ENCODE data around the gene TBRG4. TPM values are rescaled to one million over a fixed set of nuclear protein-coding genes. Genes with fewer than 3 reads are reported as not detected.

TBRG4 gene
- polyA plus RNA-seq, 4 donors, result 51.0 to 61.1 (median 53.7) TPM

- no peak for DNase-seq (ENCODE audit: low read depth in 4 of 4, low spot score in 2 of 4)
Observed at GRCh38 chr7:45061352-45061751, 50.1 kb downstream of the TBRG4 start.

DNA sequence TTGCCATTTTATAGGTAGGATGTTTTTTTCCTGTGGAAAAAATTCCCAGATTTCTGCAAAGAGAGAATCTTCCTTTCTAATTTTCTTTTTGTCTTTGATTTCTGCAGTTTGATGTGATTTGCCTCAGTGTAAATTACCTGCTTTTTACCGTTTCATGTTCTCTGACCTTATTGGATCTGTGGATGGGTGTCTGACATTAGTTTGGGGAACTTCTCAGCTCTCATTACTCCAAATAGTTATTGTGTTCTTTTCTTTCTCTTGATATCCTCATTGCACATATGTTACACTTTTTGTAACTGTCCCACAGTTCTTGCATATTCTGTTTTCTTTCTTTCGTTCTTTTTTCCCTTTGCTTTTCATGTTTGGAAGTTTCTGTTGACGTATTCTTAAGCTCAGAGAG is 51.2 kb downstream of the TBRG4 start:
- DNase-seq (ENCODE audit: low read depth in 4 of 4, low spot score in 2 of 4), result no peak

DNA sequence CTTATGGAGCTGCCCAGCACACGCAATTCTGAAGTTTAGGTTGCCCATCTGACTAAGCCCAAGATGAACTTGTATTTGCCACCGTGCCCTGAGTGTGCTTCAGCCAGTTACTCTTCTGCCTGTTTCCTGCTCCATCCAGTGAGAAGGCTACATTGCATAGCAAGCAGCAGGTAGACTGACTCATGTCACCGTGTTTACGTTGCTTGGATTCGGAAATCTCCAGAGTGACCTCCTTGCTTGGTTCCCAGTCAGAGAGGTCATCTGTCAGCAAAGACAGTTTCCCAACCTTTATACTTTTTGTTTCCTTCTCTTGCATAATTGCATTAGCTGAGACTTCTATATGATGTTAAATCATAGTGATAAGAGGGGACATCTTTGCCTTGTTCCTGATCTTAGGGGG is 53.6 kb downstream of the TBRG4 start:
- no peak for DNase-seq (ENCODE audit: low read depth in 4 of 4, low spot score in 2 of 4)

- no peak for DNase-seq (ENCODE audit: low read depth in 4 of 4, low spot score in 2 of 4)
Observed at GRCh38 chr7:45055594-45056219, 55.8 kb downstream of the TBRG4 start.

DNA sequence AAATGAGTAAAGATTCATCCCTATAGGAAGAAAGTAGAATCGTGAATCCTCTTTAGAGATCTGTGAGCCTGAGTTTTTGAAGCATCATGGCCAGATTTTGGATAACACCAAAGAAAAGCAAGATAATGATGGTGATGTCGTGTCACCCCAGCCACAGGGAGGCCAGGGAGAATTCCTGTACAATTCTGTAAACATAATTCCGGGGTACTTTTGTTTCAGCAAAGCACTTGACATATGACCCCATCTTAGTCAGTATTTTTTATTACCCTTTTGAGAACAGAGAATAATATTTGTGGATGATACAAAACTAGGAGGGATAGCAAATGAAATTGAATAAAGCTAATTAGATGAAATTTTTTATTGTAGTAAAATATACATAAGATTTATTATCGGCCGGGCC is 56.5 kb downstream of the TBRG4 start:
- no peak for DNase-seq (ENCODE audit: low read depth in 4 of 4, low spot score in 2 of 4)

DNA sequence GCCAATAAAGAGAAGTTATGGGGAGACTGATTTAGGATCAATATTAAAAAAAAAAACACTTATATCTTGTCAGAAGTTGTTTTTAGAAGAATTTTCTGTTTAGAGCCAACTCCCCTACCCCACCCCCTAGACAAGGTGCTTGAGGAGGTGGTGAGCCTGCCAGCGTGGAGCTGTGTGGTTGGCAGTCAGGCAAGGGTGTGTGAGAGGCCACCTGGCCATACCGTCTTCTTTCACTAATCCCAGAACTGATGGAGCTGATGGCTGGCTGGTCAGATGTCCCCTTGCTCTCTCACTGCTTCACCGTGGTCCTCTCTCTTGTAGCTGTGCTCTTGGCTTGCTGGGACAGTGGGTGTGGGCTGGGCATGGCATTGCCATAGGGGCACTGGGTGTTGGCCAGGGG is 57.1 kb downstream of the TBRG4 start:
- no peak for DNase-seq (ENCODE audit: low read depth in 4 of 4, low spot score in 2 of 4)

DNA sequence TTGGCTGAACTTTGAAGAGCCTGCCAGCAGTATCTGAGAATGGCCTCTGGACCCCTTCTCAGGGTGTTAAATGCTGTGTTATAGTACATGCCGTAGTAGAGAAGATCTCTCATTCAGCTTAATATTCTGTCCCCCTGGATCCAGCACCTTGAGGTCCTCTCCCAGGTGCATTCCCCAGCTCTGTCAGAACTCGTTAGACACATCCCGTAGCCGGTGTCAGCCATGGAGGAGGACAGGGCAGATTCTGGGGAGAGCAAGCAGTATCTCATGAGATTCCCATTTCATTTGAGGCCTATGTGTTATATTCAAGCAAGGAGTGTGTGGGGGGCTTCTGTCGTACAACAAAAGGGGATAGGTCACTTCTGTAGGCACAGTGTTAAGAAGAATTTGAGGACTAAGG is 57.6 kb downstream of the TBRG4 start:
- no peak for DNase-seq (ENCODE audit: low read depth in 4 of 4, low spot score in 2 of 4)

GRCh38 chr7:45053401-45053800 is 58.1 kb downstream of the TBRG4 start:
- DNase-seq (ENCODE audit: low read depth in 4 of 4, low spot score in 2 of 4), result no peak

DNA sequence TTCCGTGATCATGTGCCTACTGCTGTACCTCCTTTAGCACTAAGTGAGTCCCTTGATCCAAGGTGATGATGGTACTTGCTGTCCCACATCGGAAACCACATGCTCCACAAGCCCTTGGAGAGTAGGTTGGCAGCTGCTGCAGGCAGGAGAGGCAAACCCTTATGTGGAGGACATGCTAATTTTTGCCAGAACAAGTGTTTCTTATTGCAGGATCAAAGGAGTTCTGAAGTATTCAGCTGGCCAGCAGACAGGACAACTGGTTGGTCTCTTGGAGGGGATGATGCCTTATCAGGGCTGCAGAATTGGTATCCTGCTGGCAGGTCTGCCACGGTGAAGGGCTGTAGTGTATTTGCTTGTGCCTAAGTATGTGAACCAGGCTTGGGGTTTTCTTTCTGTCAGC is 59.5 kb downstream of the TBRG4 start:
- DNase-seq (ENCODE audit: low read depth in 4 of 4, low spot score in 2 of 4), result no peak

DNA sequence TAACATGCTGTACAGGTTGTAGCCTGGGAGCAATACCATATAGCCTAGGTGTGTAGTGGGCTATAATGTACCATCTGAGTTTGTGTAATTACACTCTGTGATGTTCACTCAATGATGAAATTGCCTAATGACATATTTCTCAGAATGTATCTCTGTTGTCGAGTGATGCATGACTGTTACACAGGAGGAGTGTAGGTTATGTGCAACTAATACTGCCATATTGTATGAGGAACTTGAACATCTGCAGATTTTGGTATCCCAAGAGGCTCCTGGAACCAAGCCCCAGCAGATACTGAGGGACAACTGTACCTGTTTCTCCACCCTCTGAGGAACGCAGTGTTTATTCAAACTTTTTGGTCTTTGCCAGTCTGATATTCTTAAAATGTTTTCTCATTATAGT is 61.3 kb downstream of the TBRG4 start:
- DNase-seq (ENCODE audit: low read depth in 4 of 4, low spot score in 2 of 4), result no peak

Other genes with a start within 250 kb of the TBRG4 start
- gene PURB, start 226.2 kb downstream of the TBRG4 start, polyA plus RNA-seq (ENCODE audit: insufficient read length in 4 of 4), result 10 to 100 TPM; 28.3 to 39.0 (median 30.5) TPM
- gene MYO1G, start 132.7 kb downstream of the TBRG4 start, polyA plus RNA-seq (ENCODE audit: insufficient read length in 4 of 4), result under 1 TPM; 0.37 to 0.99 (median 0.63) TPM
- 10 to 100 TPM; 23.1 to 32.6 (median 29.4) TPM for gene CCM2, start 111.5 kb downstream of the TBRG4 start, polyA plus RNA-seq (ENCODE audit: insufficient read length in 4 of 4)
- 10 to 100 TPM in 1 of 4 donors, 1 to 10 TPM in 3; 9.6 to 12.3 (median 9.7) TPM for gene NACAD, start 22.7 kb downstream of the TBRG4 start, polyA plus RNA-seq (ENCODE audit: insufficient read length in 4 of 4)
- gene RAMP3, start 46.1 kb upstream of the TBRG4 start, polyA plus RNA-seq (ENCODE audit: insufficient read length in 4 of 4), result 10 to 100 TPM in 3 of 4 donors, 1 to 10 TPM in 1; 10.0 to 16.0 (median 13.8) TPM

All from left renal cortex interstitium (tissue), 4 donors.